Endothelial cell of umbilical vein (primary cell): Measurements from ENCODE around the gene LPCAT3. TPM values are rescaled to one million over a fixed set of nuclear protein-coding genes. Genes with fewer than 3 reads are reported as not detected.

Experiments
- BruUV-seq: library from RNA; stranded (reverse); fragments of 400-500 nt; replicated peaks from 2 replicates; lab custom pipeline; 2021; lab: Mats Ljungman, UMichigan
- CTCF ChIA-PET: fragments of 300-600, 350-600 bp; sonication (Branson Sonifier 250); formaldehyde crosslinking; loops from one replicate; lab custom pipeline; 2021; ENCODE audit warnings: antibody characterized with exemption, inconsistent platforms; lab: Charles Lee
- POLR2A ChIA-PET: fragments of 300-600, 350-600 bp; sonication (Branson Sonifier 250); formaldehyde crosslinking; loops from one replicate; lab custom pipeline; 2021; ENCODE audit warnings: antibody characterized with exemption, inconsistent platforms; lab: Charles Lee
- DNase-seq: peaks from one replicate; pipeline ENCODE4 v3.0.0-alpha.2; 2011; ENCODE audit warnings: low read depth, low spot score
- FAIRE-seq: peaks from 2 replicates; lab custom pipeline; 2011; peaks lifted over from hg19 to GRCh38; lab: Jason Lieb, UNC
- H2AFZ ChIP-seq: 2 replicates; pipeline ENCODE4 v1.6.0; 2012; ENCODE audit warnings: low read depth, low read length, control low read depth, inconsistent platforms
- H3K27ac ChIP-seq: 2 replicates; pipeline ENCODE4 v1.5.1; 2011; ENCODE audit warnings: low read depth, mild to moderate bottlenecking, control low read depth, low read length, moderate library complexity; ENCODE audit not compliant: insufficient read depth
- H3K27me3 ChIP-seq, 2 experiments: 2 replicates each; pipeline versions ENCODE4 v1.6.0 to v1.6.1; 2011; ENCODE audit warnings: low read length in 2 of 2, mixed read lengths in 1 of 2; ENCODE audit not compliant: control insufficient read depth in 2 of 2, insufficient read depth in 2 of 2
- H3K36me3 ChIP-seq, 2 experiments: 2 replicates in 1 of 2; 3 replicates in 1 of 2; pipeline ENCODE4 v1.5.1; 2011; ENCODE audit warnings: low read length in 2 of 2, mild to moderate bottlenecking in 1 of 2, moderate library complexity in 1 of 2; ENCODE audit not compliant: control insufficient read depth in 2 of 2, insufficient read depth in 2 of 2; ENCODE audit errors: extremely low read depth in 1 of 2
- H3K4me1 ChIP-seq: 3 replicates; pipeline ENCODE4 v1.5.1; 2011; ENCODE audit warnings: mild to moderate bottlenecking, low read length; ENCODE audit not compliant: control insufficient read depth, insufficient read depth; ENCODE audit errors: extremely low read depth
- H3K4me2 ChIP-seq: 2 replicates; pipeline ENCODE4 v1.6.1; 2011; ENCODE audit warnings: low read length, control low read depth, mixed read lengths; ENCODE audit not compliant: insufficient read depth
- H3K4me3 ChIP-seq, 3 experiments: fragments of 200-600 bp in 1 of 3; sonication (generic), shearing (Covaris generic) in 1 of 3; replicated peaks in 1 of 3; 2 replicates each; pipeline ENCODE4 v1.5.1; 2011 to 2016; ENCODE audit warnings: control low read depth in 3 of 3, low read length in 3 of 3, mild to moderate bottlenecking in 2 of 3, inconsistent platforms in 1 of 3, low read depth in 1 of 3, moderate library complexity in 1 of 3; ENCODE audit not compliant: insufficient read depth in 1 of 3
- H3K79me2 ChIP-seq: 2 replicates; pipeline ENCODE4 v1.6.0; 2012; ENCODE audit warnings: low read length, inconsistent platforms; ENCODE audit not compliant: control insufficient read depth, insufficient read depth
- H3K9ac ChIP-seq: replicated peaks from 2 replicates; pipeline ENCODE3; 2011; ENCODE audit warnings: low read length, control low read depth; ENCODE audit not compliant: insufficient read depth; ENCODE audit errors: extremely low read depth
- H3K9me1 ChIP-seq: replicated peaks from 3 replicates; pipeline ENCODE4 v1.6.0; 2011; ENCODE audit warnings: mild to moderate bottlenecking, low read length; ENCODE audit not compliant: control insufficient read depth, insufficient read depth; ENCODE audit errors: extremely low read depth
- H3K9me3 ChIP-seq: replicated peaks from 2 replicates; pipeline ENCODE4 v1.5.1; 2012; ENCODE audit warnings: low read length, inconsistent platforms; ENCODE audit not compliant: control insufficient read depth, insufficient read depth
- H4K20me1 ChIP-seq: replicated peaks from 2 replicates; pipeline ENCODE3; 2011; ENCODE audit warnings: mild to moderate bottlenecking, low read length; ENCODE audit not compliant: control insufficient read depth, insufficient read depth; ENCODE audit errors: extremely low read depth
- CTCF ChIP-seq, 2 donors: IDR thresholded peaks; 1 replicate in 1 of 2; 2 replicates in 1 of 2; pipeline ENCODE4 v1.5.1; 2011; ENCODE audit warnings: low read length in 2 of 2, mild to moderate bottlenecking in 2 of 2, moderate library complexity in 2 of 2, control low read depth in 1 of 2, inconsistent platforms in 1 of 2, low read depth in 1 of 2; ENCODE audit not compliant: insufficient read depth in 1 of 2; ENCODE audit errors: extremely low read depth in 1 of 2
- EZH2 ChIP-seq: IDR thresholded peaks from 2 replicates; pipeline ENCODE4 v1.6.1; 2012; ENCODE audit warnings: borderline replicate concordance, low read depth, mild to moderate bottlenecking, moderate library complexity, low read length, inconsistent platforms; ENCODE audit not compliant: severe bottlenecking
- FOS ChIP-seq: IDR thresholded peaks from 2 replicates; pipeline ENCODE4 v1.6.1; 2011; ENCODE audit warnings: mild to moderate bottlenecking, low read length, moderate library complexity, borderline replicate concordance; ENCODE audit not compliant: insufficient read depth
- GATA2 ChIP-seq: IDR thresholded peaks from 2 replicates; pipeline ENCODE4 v1.7.0; 2011; ENCODE audit warnings: low read depth, mild to moderate bottlenecking, moderate library complexity, mixed read lengths, low read length; ENCODE audit not compliant: insufficient read length, insufficient read depth
- JUN ChIP-seq: IDR thresholded peaks from 2 replicates; pipeline ENCODE4 v1.6.1; 2011; ENCODE audit warnings: borderline replicate concordance, low read depth; ENCODE audit not compliant: insufficient read length, insufficient read depth
- MYC ChIP-seq: IDR thresholded peaks from one replicate; pipeline ENCODE4 v1.6.1; 2011; ENCODE audit warnings: mild to moderate bottlenecking, low read depth, low read length
- POLR2A ChIP-seq: IDR thresholded peaks from 2 replicates; pipeline ENCODE4 v1.6.1; 2012; ENCODE audit warnings: low read depth, mild to moderate bottlenecking, control low read depth, low read length
- POLR2AphosphoS5 ChIP-seq: IDR thresholded peaks from 2 replicates; pipeline ENCODE4 v1.6.1; 2012; ENCODE audit warnings: low read depth, mild to moderate bottlenecking, control low read depth, low read length, moderate library complexity; ENCODE audit not compliant: insufficient read depth
- dilution Hi-C: fragments of 300-500 bp; cut with MboI; formaldehyde crosslinking; loops from one replicate; pipeline ENCODE4 v1.15.0; 2019; ENCODE audit warnings: low sequenced_read_pairs; ENCODE audit not compliant: extremely low pct_ligation_motif_present
- intact Hi-C: fragments of 100-400 bp; cut with micrococcal nuclease; formaldehyde crosslinking; loops from one replicate; pipeline ENCODE4 v1.10.0; 2022
- polyA plus RNA-seq, 4 experiments: library from polyadenylated mRNA; depleted of rRNA in 3 of 4; stranded (reverse) in 3 of 4; unstranded in 1 of 4; fragments of >200 nt; gene quantifications; 2 replicates each; pipeline versions ENCODE4 v1.2.1 to v1.2.3, GENCODE V29; 2011 to 2012; ENCODE audit warnings: missing spikeins in 1 of 4
- total RNA-seq: library from RNA; stranded (reverse); gene quantifications from 2 replicates; pipeline ENCODE4 v1.2.3, GENCODE V29; 2021
- TF ChIP-seq, protein P1 (sequence below): IDR thresholded peaks from 2 replicates; pipeline ENCODE4 v1.6.1; 2011; ENCODE audit not compliant: insufficient read depth, insufficient read length

Gene LPCAT3
- total and polyA plus RNA-seq, 2 donors (not counting 3 experiments of a cell fraction or from before 2014, with no cell fraction given), result 29.5 to 36.0 TPM

DNA sequence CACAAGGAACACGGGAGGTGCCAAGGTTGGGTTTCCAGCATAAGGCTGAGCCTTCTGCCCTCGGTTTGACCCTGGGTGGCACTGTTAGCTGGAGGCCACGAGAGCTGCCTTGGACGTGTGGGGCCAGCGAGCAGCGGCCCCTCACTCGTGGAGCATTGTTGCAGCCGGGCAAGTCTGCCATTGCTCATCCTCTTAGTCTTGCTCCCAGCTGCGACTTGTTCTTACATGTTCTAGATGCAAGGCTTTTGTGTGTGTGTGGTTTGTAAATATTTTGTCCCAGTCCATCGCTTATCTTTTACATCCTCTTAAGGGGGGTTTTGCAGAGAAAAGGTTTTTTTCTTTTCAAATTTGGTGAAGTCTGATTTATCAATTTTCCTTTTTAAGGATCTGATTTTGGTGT lies 21.1 kb upstream of the LPCAT3 start:
- H2AFZ ChIP-seq, result no peak overlapping the region
- H3K4me2 ChIP-seq, result no peak overlapping the region
- BruUV-seq, result no TSS peak
- no peaks in the 10 kb centered on the region for H3K4me1 ChIP-seq
- H4K20me1 ChIP-seq, result no peaks in the 10 kb centered on the region
- intact Hi-C loops (no loop called here), dilution Hi-C loops (no loop called here)
- no peaks in the 10 kb centered on the region for H3K79me2 ChIP-seq
- H3K9me3 ChIP-seq, result no peaks in the 10 kb centered on the region
- no peaks in the 10 kb centered on the region for H3K36me3 ChIP-seq
- FAIRE-seq (no peak), DNase-seq (no peak)
- ChIA-PET CTCF (no interaction called here), POLR2A (no interaction called here)
- no peak overlapping the region for H3K9ac ChIP-seq
- no peaks in the 10 kb centered on the region for H3K9me1 ChIP-seq
- no peak overlapping the region for H3K4me3 ChIP-seq
- no peak overlapping the region for H3K27ac ChIP-seq
- H3K27me3 ChIP-seq, result peaks cover 5 to 8% of the 10 kb centered on the region in 2 experiments
- TF ChIP-seq POLR2AphosphoS5 (no peak), EZH2 (no peak), MYC (no peak), FOS (no peak), GATA2 (no peak), POLR2A (no peak), JUN (no peak), CTCF (IDR thresholded peaks at IDR 0.05; ENCODE audit: extremely low read depth in 1 of 2, insufficient read depth in 1 of 2, low read depth in 1 of 2, low read length in 2 of 2) (no peak)
- TF ChIP-seq, protein P1, sequence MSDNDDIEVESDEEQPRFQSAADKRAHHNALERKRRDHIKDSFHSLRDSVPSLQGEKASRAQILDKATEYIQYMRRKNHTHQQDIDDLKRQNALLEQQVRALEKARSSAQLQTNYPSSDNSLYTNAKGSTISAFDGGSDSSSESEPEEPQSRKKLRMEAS, result no peak
